Measurements from ENCODE around the gene COX20. TPM values are rescaled to one million over a fixed set of nuclear protein-coding genes. Genes with fewer than 3 reads are reported as not detected.
A peak's percentile ranks its signal among the peaks of the same experiment; 100 is the strongest.

The COX20 gene
- total and polyA plus RNA-seq, 2 of the 4 experiments (the other 2 are of a cell fraction): 13.3 to 27.0 TPM

DNA sequence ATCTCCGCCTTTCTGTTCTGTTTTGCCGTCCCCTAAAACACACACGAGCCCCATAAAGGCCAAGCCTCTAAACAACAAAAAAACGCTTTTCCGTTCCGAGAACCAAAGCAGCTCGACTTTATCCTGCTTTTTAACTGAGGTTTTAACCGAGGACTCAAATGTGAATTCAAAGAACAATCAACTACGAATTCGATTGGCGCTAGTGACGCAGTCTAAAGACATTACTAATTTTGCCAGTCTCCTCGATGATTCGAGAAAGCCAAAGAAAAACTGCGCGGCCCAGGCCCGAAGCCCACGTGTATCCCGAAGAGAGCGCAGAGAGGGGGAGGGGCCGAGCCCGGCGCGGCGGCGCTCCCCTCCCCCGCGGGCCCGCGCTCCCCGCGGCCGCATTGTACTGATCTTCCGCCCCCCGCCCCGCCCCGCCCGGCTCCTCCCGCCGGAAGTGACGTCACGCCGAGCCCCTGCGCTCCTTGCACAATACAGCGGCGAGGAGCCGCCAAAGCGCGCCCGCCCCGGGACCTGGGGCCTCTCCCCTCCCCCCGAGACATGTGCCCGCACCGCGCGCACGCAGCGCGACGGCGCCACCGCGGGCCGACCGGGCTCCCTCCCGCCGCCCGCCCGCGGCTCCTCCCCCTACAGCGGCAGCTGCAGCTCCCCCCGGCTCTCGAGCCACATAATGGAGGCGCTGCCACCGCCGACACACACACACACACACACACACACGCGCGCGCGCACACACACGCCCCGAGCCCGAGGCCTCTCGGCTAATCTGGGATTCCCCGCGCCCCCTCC lies 27.4 kb downstream of the COX20 start (continued):
- peak; percentile 96 for TF ChIP-seq MXI1 (IDR thresholded peaks at IDR 0.05; ENCODE audit: borderline replicate concordance, low read depth, low read length)
- TF ChIP-seq CHD1 (IDR thresholded peaks at IDR 0.05; ENCODE audit: low read depth, low read length): no peak; the same call in 1 of the 2 replicates
- TF ChIP-seq BHLHE40 (IDR thresholded peaks at IDR 0.05; ENCODE audit: low read depth, low read length): peak; percentile 83

DNA sequence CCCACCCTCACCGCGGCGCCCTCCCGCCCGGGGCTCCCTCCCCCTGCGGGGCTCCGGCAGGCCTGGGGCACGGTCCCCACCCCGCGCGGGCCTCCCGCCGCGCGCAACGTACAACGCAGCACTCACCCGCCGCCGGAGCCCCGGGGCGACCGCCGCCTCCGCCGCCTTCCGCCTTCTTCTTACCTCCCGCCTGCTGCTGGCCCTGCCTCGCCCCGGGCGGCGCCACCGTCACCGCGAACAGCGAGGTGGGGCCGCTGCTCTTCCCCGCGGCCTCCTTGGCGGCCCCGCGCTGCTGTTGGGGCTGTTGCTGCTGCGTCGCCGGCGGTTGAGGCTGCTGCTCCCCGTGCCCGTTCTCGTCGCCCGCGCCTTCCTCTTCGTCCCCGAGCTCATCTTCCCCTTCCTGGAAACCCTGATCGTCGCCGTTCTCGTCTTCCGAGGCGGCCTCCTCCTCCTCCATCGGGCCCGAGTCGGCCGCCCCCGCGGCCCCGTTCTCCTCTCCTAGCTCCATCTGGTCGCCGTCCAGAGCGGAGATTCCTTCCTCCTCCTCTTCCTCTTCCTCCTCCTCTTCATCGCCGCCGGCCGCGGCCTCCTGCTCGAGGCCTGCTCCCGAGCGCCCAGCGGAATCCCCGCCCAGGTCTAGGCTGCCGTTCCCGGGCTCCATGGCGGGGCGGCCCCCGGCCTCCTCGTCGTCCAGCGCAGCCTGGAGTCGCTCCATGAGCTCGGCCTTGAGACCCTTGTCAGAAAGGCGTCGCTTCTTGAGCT lies 28.2 kb downstream of the COX20 start:
- Histone ChIP-seq H2AK9ac (replicated peaks; ENCODE audit: low read depth, low read length, poor library complexity) (peak overlapping the region; percentile 99), H3K9me3 (ENCODE audit: control insufficient read depth, insufficient read depth, low read length) (no peaks in the 10 kb centered on the region), H2AK5ac (ENCODE audit: low read depth, low read length) (peak overlapping the region; percentile 65), H3K56ac (ENCODE audit: extremely low read depth, insufficient read depth, low read length) (peak overlapping the region; percentile 77), H3K18ac (ENCODE audit: low read depth, low read length) (peak overlapping the region; percentile 38), H3K36me3 (ENCODE audit: control insufficient read depth, insufficient read depth, low read length) (peaks cover 25% of the 10 kb centered on the region), H3K4me1 (ENCODE audit: control insufficient read depth, insufficient read depth, low read length) (peaks cover 9% of the 10 kb centered on the region), H2BK5ac (ENCODE audit: low read depth, low read length, poor library complexity, severe bottlenecking) (peak overlapping the region; percentile 92), H2AFZ (replicated peaks; ENCODE audit: low read length, poor library complexity) (peak overlapping the region; percentile 92), H3K4me3 (ENCODE audit: insufficient read depth, low read depth, low read length) (peak overlapping the region; percentile 74), H4K91ac (ENCODE audit: insufficient read depth, low read depth, low read length) (peak overlapping the region; percentile 87), H3K27me3 (ENCODE audit: control insufficient read depth, insufficient read depth, low read length) (no peaks in the 10 kb centered on the region), H4K20me1 (ENCODE audit: insufficient read depth, low read length) (peaks cover 48% of the 10 kb centered on the region), H3K9me1 (ENCODE audit: insufficient read depth, low read length) (no peaks in the 10 kb centered on the region), H2BK20ac (ENCODE audit: low read depth, low read length) (no peak overlapping the region), H3K9ac (ENCODE audit: low read depth, low read length) (peak overlapping the region; percentile 98), H4K5ac (ENCODE audit: low read depth, low read length) (peak overlapping the region; percentile 14), H2BK120ac (ENCODE audit: low read depth, low read length) (peak overlapping the region; percentile 73), H3K27ac (ENCODE audit: insufficient read depth, low read length) (peak overlapping the region; percentile 96), H3K79me1 (ENCODE audit: low read depth in 1 of 2, low read length in 2 of 2) (peaks cover 3 to 11% of the 10 kb centered on the region in 2 experiments; a peak in 2 of 4 replicates), H3K4ac (ENCODE audit: low read depth, low read length) (peak overlapping the region; percentile 97), H3K14ac (replicated peaks; ENCODE audit: low read depth, low read length) (peak overlapping the region; percentile 95), H3K4me2 (ENCODE audit: low read depth, low read length) (no peak overlapping the region), H3K23ac (ENCODE audit: low read depth, low read length) (peak overlapping the region; percentile 97), H2BK15ac (ENCODE audit: low read depth, low read length) (no peak overlapping the region), H4K8ac (ENCODE audit: low read depth in 2 of 2, low read length in 2 of 2) (peak overlapping the region; percentile 77 to 85; a peak in 3 of 4 replicates)
- 0% methylated on average over 44 of the region's 92 CpGs; no CpG with 5 or more reads in 1 of the 2 experiments for WGBS, 2 experiments (ENCODE audit: extremely low coverage in 2 of 2, insufficient read length in 1 of 2)
- ATAC-seq (ENCODE audit: low read depth) (peak; percentile 7), DNase-seq (no peak)
- dilution Hi-C loops (cut with HindIII; ENCODE audit: low sequenced_read_pairs, unreplicated experiment) (no loop called here), in situ Hi-C loops (cut with MboI; ENCODE audit: low sequenced_read_pairs) (no loop called here), intact Hi-C loops (cut with micrococcal nuclease) (loop anchor here (1.0 to 2.0 kb wide), 5 partner anchors 27 to 106 kb away; a partner anchor contains a TSS)
- POLR2A ChIA-PET (ENCODE audit: unreplicated experiment): no interaction called here
- TF ChIP-seq POLR2A (IDR thresholded peaks at IDR 0.05; ENCODE audit: low read depth, low read length) (peak; percentile 72), CHD1 (IDR thresholded peaks at IDR 0.05; ENCODE audit: low read depth, low read length) (no peak)
- CTCF ChIA-PET: interaction anchor here (0.6 to 2.0 kb wide), 2 partner anchors 15 to 179 kb away, joined by 3 to 8 read pairs; no protein-coding TSS in a partner anchor
- BruUV-seq (replicated peaks): TSS peak; percentile 93

All from IMR-90 (cell line).